RCC 7860 (cell line): Measurements from ENCODE around the gene PRKG1.
"Not testable (repeated sequence)": the region's sequence is repeated elsewhere in the genome, so short reads cannot be mapped to it uniquely, and the experiment has no call there.

Source experiments
- DNase-seq: peaks from one replicate; pipeline ENCODE4 v3.0.0-alpha.2; 2015; ENCODE audit warnings: low spot score
- FAIRE-seq: peaks from 2 replicates; lab custom pipeline; 2012; peaks lifted over from hg19 to GRCh38; lab: Jason Lieb, UNC

Gene PRKG1

DNA sequence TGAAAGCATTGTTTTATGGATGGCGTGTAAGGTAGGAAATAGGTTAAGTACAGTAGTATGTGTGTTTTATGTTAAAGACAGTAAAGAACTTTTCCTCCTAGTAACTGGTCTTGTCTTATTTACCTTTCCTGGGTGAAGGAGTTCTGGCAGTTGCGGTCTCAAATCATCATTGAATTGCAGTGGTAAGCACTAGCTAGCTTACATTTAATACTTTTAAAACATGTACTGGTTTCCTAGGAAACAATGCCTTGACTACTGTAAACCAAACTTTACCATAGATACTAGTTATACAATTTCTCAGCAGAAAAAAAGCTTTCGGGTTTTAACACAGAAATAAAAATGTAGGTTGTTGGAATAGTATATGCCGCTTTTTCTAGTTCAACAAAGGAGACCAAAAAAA is 37.7 kb downstream of the PRKG1 start:
- FAIRE-seq: no peak

GRCh38 chr10:51113007-51113406 is 38.7 kb downstream of the PRKG1 start:
- DNase-seq: no peak
- no peak for FAIRE-seq

More for the DNA sequence above, 37.7 kb downstream of the PRKG1 start:
- no peak for DNase-seq

- FAIRE-seq (no peak), DNase-seq (no peak)
These were observed 42.9 kb downstream of the PRKG1 start for GRCh38 chr10:51117053-51117660.

GRCh38 chr10:51117794-51118193 is 43.5 kb downstream of the PRKG1 start:
- no peak for DNase-seq
- no peak for FAIRE-seq

DNA sequence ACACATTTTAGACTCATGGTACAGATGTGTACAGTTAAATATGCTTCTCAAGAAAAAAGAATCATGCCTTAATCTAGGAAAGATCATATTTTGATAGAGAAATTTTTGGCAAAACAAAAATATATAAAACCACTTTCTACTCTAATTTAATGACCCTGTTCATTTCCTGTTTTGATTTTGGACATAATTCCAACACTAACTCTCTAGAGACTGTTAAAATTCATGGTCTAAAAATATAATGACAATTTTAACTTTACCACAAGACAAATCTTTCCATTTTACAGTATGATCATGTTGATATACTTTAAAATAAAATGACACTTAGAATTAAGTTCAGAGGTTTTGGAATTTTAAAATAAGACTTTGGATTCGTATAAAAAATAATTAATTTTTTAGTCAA is 45.2 kb downstream of the PRKG1 start:
- DNase-seq (no peak), FAIRE-seq (peak; percentile 38)

GRCh38 chr10:51121861-51122260 is 47.6 kb downstream of the PRKG1 start:
- DNase-seq (no peak), FAIRE-seq (no peak)

DNA sequence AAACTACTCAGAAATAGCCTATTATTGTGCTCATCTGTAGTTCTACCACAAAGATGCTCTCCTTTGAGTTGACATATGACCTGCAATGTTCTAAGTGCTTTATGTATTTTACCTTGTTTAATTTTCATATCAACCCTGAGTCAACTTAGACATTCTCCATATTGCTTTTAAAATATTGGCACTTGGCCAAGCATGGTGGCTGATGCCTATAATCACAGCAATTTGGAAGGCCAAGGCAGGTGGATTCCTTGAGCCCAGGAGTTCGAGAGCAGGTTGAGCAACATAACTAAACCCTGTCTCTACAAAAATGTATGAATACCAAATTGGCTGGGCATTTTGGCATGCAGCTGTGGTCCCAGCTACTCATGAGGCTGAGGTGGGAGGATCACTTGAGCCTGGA is 50.6 kb downstream of the PRKG1 start:
- no peak for DNase-seq
- no peak for FAIRE-seq

GRCh38 chr10:51125518-51125917 is 51.2 kb downstream of the PRKG1 start:
- no peak for FAIRE-seq
- no peak for DNase-seq

DNA sequence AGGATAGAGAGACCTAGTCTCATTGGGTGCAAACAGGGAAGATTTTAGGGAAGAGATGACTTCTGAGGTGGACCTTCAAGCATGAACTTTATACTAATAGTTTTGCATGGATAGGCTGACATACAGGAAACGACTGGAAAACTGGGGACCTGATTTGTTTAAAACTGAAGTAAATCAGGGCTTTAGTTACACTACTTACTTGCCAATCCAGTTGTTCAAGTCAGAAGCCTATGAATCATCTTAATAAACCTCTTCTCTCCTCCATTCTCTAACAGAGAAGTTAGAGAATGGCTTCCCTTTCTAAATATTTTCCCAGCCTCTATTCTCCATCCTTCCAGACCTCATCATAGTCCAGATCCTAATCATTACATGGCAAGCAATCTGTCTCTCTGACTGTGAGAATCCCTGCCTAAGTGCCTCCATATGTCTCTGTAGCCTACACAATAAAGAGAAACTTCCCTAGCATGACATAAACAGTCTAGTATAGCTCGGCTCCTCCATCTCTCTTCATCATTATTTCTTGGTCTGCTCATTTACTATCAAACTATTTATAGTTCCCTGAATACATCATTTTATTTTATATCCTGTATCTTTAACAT is 55.8 kb downstream of the PRKG1 start:
- FAIRE-seq (no peak), DNase-seq (no peak)

DNA sequence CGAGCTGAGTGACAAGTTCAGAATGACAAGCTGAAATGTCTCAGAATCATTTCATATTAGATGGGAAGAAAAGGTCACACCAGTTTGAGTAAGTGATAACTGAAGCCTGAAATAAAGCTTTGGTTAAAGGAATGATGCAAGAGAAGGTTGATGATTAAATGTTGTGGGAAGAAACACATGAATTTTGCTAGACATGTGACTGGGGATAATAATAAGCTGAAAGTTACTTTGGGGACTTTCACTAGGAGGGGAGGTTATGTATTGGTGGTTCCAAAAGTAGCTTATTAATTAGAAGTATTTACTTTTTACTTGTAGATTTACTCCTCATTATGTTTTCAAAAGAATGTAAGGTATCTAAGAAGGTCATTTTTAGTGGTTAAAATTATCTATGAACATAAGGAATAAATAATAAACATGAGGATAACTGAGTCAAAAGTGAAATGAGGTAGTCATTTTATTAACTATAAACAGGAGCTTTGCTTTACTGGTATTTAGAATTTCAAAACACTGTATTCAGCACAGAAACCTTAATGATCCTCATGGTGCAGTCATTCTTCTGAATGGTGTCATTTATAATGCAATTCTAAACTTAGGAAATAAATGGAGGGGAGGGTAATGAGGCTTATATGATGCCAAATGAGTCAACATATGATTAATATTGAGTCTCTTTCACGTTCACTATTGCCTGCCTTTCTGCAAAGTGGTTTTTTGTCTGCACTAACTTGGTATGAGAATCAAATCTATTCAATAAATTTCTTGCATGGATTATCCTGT is 63.7 kb downstream of the PRKG1 start:
- DNase-seq (peak; percentile 40), FAIRE-seq (peak; percentile 96)

DNA sequence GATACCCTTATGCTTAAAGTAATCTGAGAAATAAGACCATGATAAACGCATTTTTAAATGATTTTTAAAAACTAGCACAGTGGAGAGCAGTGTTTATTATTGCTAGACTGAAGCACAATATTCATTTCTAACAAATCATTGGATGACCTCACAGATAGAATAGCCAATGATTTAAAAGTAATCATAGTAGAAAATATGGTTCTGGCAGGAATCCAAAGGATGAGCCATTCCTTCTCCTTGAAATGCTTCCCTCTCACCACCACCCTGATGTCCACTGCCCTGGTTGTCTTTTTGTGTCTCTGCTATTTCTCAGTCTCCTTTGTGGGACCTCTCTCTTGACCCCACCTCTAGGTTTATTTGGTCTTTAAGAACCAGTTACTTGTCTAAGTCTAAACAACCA is 64.9 kb downstream of the PRKG1 start:
- FAIRE-seq (no peak), DNase-seq (no peak)

DNA sequence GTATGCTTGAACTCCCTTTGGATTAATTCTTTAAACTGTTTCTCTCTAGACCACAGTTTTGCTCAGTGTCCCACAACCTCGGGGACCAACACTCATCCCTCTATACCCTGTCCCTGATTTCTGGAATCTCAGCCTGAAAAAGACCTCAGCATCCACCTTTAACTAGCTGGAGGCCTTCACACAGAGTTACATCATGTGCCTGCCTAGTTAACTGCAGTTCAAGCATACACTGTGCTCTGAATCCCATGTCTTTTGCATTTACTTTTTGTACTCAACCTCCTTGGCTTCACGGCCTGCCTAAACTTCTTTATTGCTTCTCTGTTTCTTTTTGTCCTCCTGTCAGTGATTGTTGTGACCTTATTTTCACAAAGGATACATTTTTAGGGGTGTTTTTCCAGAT is 66.7 kb downstream of the PRKG1 start:
- DNase-seq: no peak
- no peak for FAIRE-seq

DNA sequence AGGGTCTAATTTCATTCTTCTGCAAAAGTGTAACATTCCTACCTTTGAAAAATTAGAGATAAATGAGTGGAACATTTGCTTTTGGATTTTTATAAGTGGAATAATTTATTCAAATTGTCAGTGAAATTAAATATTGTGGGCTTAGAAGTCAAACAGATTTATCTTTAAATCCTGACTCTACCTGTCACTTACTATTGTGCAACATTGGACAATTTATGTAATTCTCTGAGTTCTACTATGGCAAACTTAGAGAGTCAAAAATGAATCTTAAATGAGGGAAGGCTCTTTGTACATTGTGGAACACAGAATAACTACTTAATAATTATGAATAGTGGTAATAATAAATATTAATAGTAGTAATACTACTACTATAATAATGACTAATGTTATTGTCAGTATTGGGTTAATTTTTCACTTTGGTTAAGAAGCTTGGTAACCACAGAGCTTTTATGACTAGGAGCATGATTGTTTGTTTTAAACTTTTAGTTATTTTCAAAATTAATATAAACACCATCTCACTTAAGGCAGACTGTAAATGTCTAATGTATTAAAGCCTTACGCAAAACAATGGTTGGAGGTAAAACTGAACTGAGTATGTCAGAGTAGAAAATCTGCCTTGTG is 70.0 kb downstream of the PRKG1 start:
- peak; percentile 67 for FAIRE-seq
- DNase-seq: no peak

DNA sequence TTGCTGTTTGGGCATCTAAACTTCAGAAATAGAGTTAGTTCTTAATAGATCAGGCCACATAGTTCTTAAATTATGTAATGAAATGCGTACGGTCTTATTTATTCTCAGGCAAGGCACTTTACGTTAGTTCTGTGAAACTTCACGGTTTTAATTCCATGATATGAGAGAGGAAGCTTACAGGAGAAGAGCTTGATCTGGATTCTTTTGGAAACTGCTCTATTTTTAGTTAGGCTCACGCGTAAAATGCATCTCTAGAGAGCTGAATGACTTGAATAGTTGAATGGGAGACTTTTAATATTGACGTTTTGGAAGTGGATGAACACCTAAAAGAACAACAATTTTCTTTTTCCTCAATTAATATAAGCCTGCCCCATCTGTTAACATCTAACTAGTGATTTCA is 71.1 kb downstream of the PRKG1 start:
- FAIRE-seq (no peak), DNase-seq (no peak)

DNA sequence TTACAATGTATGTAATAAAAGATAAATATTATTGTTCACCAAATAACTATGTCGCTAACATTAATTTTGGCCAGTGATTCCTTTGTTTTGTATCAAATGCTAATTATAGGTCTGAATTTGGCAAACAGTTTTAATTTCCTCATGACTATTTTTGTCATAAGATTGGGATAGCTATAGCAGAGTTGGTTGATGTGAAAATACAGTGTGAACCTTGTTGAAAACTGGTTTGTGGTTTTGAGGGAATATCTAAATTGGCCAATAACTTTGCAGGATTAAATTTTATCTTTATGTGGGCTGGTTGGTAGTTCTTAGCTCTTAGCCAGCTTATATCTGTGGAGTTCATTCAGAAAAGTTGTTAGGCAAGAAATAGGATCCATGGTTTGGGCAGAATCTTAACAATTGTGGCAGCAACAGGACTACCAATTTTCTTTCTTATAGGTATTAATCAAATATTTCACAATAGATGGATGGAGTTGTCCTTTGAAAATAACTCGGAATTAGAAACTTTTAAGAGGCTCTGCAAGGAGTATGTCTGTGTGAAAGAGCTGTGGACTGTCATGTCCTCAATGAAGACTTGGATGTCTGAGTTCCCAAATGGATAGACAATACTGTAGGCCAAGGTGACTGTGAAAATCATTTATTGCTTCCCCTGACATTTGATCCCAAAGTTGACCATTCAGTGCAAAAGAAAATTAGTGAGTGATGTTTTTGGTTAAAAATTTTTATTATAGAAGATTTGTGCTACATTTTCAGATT is 73.5 kb downstream of the PRKG1 start:
- FAIRE-seq: no peak
- DNase-seq: no peak

GRCh38 chr10:51156926-51157325 is 82.6 kb downstream of the PRKG1 start:
- no peak for FAIRE-seq

GRCh38 chr10:51158832-51159231 is 84.5 kb downstream of the PRKG1 start:
- FAIRE-seq (no peak), DNase-seq (no peak)

More at GRCh38 chr10:51156926-51157325, 82.6 kb downstream of the PRKG1 start:
- DNase-seq: no peak

DNA sequence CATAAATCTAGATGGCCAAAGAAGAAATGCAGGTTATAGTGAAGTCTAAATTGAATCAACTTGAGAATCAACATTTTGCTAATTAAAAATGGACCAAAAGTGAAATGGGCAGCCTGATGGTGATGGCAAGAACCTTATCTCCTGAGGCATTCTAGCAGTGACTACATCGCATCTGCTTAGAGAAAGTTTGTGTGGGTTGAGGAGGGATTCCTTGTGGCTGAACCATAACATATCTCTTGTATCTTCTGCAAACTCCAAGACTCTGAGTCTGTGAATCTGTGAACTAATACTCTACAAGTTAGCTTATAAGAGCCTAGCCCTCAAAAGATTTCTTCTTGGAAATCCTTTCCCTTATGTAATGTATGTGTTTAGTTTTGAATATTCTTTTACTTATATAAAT is 85.6 kb downstream of the PRKG1 start:
- FAIRE-seq (no peak), DNase-seq (no peak)

- DNase-seq (no peak), FAIRE-seq (no peak)
These were observed 87.7 kb downstream of the PRKG1 start for GRCh38 chr10:51162002-51162401.

DNA sequence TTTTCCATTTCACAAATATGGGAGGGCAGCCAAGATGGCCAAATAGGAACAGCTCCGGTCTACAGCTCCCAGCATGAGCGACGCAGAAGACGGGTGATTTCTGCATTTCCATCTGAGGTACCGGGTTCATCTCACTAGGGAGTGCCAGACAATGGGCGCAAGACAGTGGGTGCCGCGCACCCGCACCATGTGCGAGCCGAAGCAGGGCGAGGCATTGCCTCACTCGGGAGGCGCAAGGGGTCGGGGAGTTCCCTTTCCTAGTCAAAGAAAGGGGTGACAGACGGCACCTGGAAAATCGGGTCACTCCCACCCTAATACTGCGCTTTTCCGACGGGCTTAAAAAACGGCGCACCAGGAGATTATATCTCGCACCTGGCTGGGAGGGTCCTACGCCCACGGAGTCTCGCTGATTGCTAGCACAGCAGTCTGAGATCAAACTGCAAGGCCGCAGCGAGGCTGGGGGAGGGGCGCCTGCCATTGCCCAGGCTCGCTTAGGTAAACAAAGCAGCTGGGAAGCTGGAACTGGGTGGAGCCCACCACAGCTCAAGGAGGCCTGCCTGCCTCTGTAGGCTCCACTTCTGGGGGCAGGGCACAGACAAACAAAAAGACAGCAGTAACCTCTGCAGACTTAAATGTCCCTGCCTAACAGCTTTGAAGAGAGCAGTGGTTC is 89.2 kb downstream of the PRKG1 start:
- not testable (repeated sequence) for DNase-seq, FAIRE-seq
